K562 (cell line): ENCODE data around the gene NF1. TPM values are rescaled to one million over a fixed set of nuclear protein-coding genes. Genes with fewer than 3 reads are reported as not detected.

Experiments
- ATAC-seq: fragments of 200-7000 bp; cut with Tn5 transposase; 3 replicates; pipeline ENCODE4 v1.9.1; 2020; ENCODE audit warnings: moderate library complexity
- BruUV-seq: library from RNA; stranded (reverse); fragments of 400-500 nt; replicated peaks from 2 replicates; lab custom pipeline; 2021; lab: Mats Ljungman, UMichigan
- CTCF ChIA-PET: fragments of 300-600 bp; formaldehyde crosslinking; extraction: SDS; loops from one replicate; lab custom pipeline; 2021; ENCODE audit warnings: low intra/inter-chr PET ratio; lab: Yijun Ruan, JAX
- POLR2A ChIA-PET: fragments of 300-600, 350-650 bp; sonication (Branson Sonifier 250); formaldehyde crosslinking; extraction: SDS; loops from one replicate; lab custom pipeline; 2021; ENCODE audit warnings: antibody characterized with exemption, inconsistent platforms; lab: Yijun Ruan, JAX
- DNase-seq, 4 experiments: peaks; one replicate each; pipeline versions ENCODE4 v3.0.0 to v3.0.0-alpha.2; 2011 to 2018; ENCODE audit warnings: low spot score in 3 of 4, mixed read lengths in 3 of 4; ENCODE audit errors: extremely low read depth in 1 of 4
- FAIRE-seq: peaks from 2 replicates; lab custom pipeline; 2011; peaks lifted over from hg19 to GRCh38; lab: Jason Lieb, UNC
- H2AFZ ChIP-seq: 2 replicates; pipeline ENCODE4 v1.6.0; 2011; ENCODE audit warnings: low read depth, low read length, control low read depth, inconsistent platforms
- H3K27ac ChIP-seq: fragments of 200-600 bp; 3 replicates; pipeline ENCODE4 v1.8.0; 2011; ENCODE audit warnings: low read depth, mild to moderate bottlenecking, control low read depth, inconsistent platforms, low read length, moderate library complexity, mixed read lengths; ENCODE audit errors: extremely low read depth
- H3K27me3 ChIP-seq, 2 experiments: fragments of 300-600 bp in 1 of 2; 2 replicates in 1 of 2; 3 replicates in 1 of 2; pipeline versions ENCODE4 v1.6.0 to v1.8.0; 2011; ENCODE audit warnings: inconsistent platforms in 2 of 2, low read length in 2 of 2, mild to moderate bottlenecking in 1 of 2, mixed read lengths in 1 of 2, moderate library complexity in 1 of 2; ENCODE audit not compliant: control insufficient read depth in 2 of 2, insufficient read depth in 2 of 2
- H3K36me3 ChIP-seq: fragments of 300-600 bp; 3 replicates; pipeline ENCODE4 v1.8.0; 2011; ENCODE audit warnings: mild to moderate bottlenecking, low read length, inconsistent platforms; ENCODE audit not compliant: control insufficient read depth, insufficient read depth
- H3K4me1 ChIP-seq, 2 experiments: fragments of 200-600 bp in 1 of 2; replicated peaks in 1 of 2; 2 replicates in 1 of 2; 3 replicates in 1 of 2; pipeline versions ENCODE4 v1.5.1 to v1.8.0; 2011; ENCODE audit warnings: inconsistent platforms in 2 of 2, low read length in 2 of 2, mild to moderate bottlenecking in 1 of 2, mixed read lengths in 1 of 2, moderate library complexity in 1 of 2; ENCODE audit not compliant: control insufficient read depth in 2 of 2, insufficient read depth in 2 of 2
- H3K4me2 ChIP-seq: 2 replicates; pipeline ENCODE4 v1.6.1; 2011; ENCODE audit warnings: low read length, control low read depth, inconsistent platforms, mixed read lengths; ENCODE audit not compliant: insufficient read depth
- H3K4me3 ChIP-seq: fragments of 200-600 bp; sonication (generic), shearing (Covaris generic); 2 replicates; pipeline ENCODE4 v1.5.1; 2016; ENCODE audit warnings: control low read depth, inconsistent platforms
- H3K79me2 ChIP-seq: fragments of 200-600 bp; 3 replicates; pipeline ENCODE4 v1.8.0; 2011; ENCODE audit warnings: low read length, inconsistent platforms; ENCODE audit not compliant: control insufficient read depth, insufficient read depth
- H3K9ac ChIP-seq, 2 experiments: 2 replicates each; pipeline versions ENCODE4 v1.6.0 to v1.6.1; 2011; ENCODE audit warnings: low read depth in 2 of 2, low read length in 2 of 2, control low read depth in 1 of 2, inconsistent platforms in 1 of 2, mild to moderate bottlenecking in 1 of 2, mixed read lengths in 1 of 2; ENCODE audit not compliant: insufficient read depth in 1 of 2
- H3K9me1 ChIP-seq: one replicate; pipeline ENCODE4 v1.6.0; 2011; ENCODE audit warnings: inconsistent platforms, mild to moderate bottlenecking, low read length, moderate library complexity; ENCODE audit not compliant: control insufficient read depth, insufficient read depth
- H3K9me3 ChIP-seq: replicated peaks from 2 replicates; pipeline ENCODE4 v1.5.1; 2011; ENCODE audit warnings: low read depth, low read length, inconsistent platforms; ENCODE audit not compliant: control insufficient read depth, insufficient read depth
- H4K20me1 ChIP-seq: replicated peaks from 2 replicates; pipeline ENCODE4 v1.6.1; 2011; ENCODE audit warnings: low read length, inconsistent platforms, mixed read lengths; ENCODE audit not compliant: control insufficient read depth, insufficient read depth
- ATF3 ChIP-seq, 2 experiments: fragments of 450-650 bp in 1 of 2; sonication (generic) in 1 of 2; formaldehyde crosslinking in 1 of 2; IDR thresholded peaks in 1 of 2; conservative IDR thresholded peaks in 1 of 2; 2 replicates each; pipeline versions ENCODE4 v1.6.1 to v1.8.1; 2016 to 2023; ENCODE audit warnings: mild to moderate bottlenecking in 2 of 2, moderate library complexity in 2 of 2, inconsistent platforms in 1 of 2, missing genetic modification reagents in 1 of 2
- CEBPG ChIP-seq, 3 experiments: fragments of 200-800 bp in 1 of 3; sonication (Bioruptor generic) in 1 of 3; sonication (generic) in 1 of 3; formaldehyde crosslinking in 1 of 3; IDR thresholded peaks in 2 of 3; conservative IDR thresholded peaks in 1 of 3; 2 replicates each; pipeline versions ENCODE4 v1.6.1 to v1.8.0; 2016 to 2022; ENCODE audit warnings: missing compliant biosample characterization in 2 of 3, missing genetic modification characterization in 2 of 3, mild to moderate bottlenecking in 1 of 3, missing genetic modification reagents in 1 of 3
- MAFG ChIP-seq: fragments of 450-650 bp; conservative IDR thresholded peaks from 2 replicates; pipeline ENCODE4 v1.6.1; 2016; ENCODE audit warnings: missing genetic modification characterization, missing compliant biosample characterization
- RFX7 ChIP-seq: fragments of 250-450 bp; sonication (Bioruptor Pico); IDR thresholded peaks from 2 replicates; pipeline ENCODE4 v1.5.1; 2021; ENCODE audit warnings: mild to moderate bottlenecking
- SMARCC2 ChIP-seq: fragments of 450-650 bp; IDR thresholded peaks from 2 replicates; pipeline ENCODE4 v1.6.1; 2017; ENCODE audit warnings: antibody characterized with exemption, moderate library complexity, mild to moderate bottlenecking, low read depth
- SP2 ChIP-seq: IDR thresholded peaks from 2 replicates; pipeline ENCODE4 v1.6.1; 2011; ENCODE audit warnings: mild to moderate bottlenecking, low read depth, low read length, moderate library complexity; ENCODE audit not compliant: poor library complexity, severe bottlenecking; ENCODE audit errors: extremely low read depth
- ZBTB34 ChIP-seq: fragments of 250-450 bp; sonication (Bioruptor Pico); IDR thresholded peaks from 2 replicates; pipeline ENCODE4 v1.8.0; 2021; ENCODE audit warnings: mild to moderate bottlenecking, moderate library complexity
- ZNF347 ChIP-seq: fragments of 450-650 bp; formaldehyde crosslinking; IDR thresholded peaks from 2 replicates; pipeline ENCODE4 v1.4.0; 2020; ENCODE audit warnings: low read depth, mild to moderate bottlenecking, moderate library complexity
- ZNF398 ChIP-seq: fragments of 250-450 bp; sonication (Bioruptor Pico); IDR thresholded peaks from 2 replicates; pipeline ENCODE4 v1.8.0; 2021; ENCODE audit warnings: moderate library complexity, mild to moderate bottlenecking, inconsistent platforms
- WGBS: fragments of 100-300 bp; shearing (Covaris generic); methylation state at CpG from one replicate; pipeline ENCODE4 v1.1.6; 2016; ENCODE audit warnings: low coverage, mixed read lengths; ENCODE audit not compliant: insufficient coverage; ENCODE audit errors: missing lambda C conversion rate; 5-methylcytosine and 5-hydroxymethylcytosine counted together
- in situ Hi-C: fragments of 300-500 bp; cut with MboI; formaldehyde crosslinking; loops from 4 replicates; pipeline ENCODE4 v1.15.0; 2018; ENCODE audit warnings: inconsistent platforms, mixed read lengths
- intact Hi-C: fragments of 100-400 bp; cut with micrococcal nuclease; formaldehyde crosslinking; loops from 2 replicates; pipeline ENCODE4 v1.14.2; 2022
- polyA plus RNA-seq, 8 experiments: library from polyadenylated mRNA; depleted of rRNA in 4 of 8; stranded (reverse) in 5 of 8; unstranded in 3 of 8; fragments of >200 nt; fragmentation: Nextera tagmentation in 2 of 8; fragmentation: Illumina TruSeq in 1 of 8; extraction: Ambion mirVana in 2 of 8; extraction: Trizol in 1 of 8; gene quantifications; 2 replicates each; pipeline versions ENCODE4 v1.2.1 to v1.2.3, GENCODE V29; 2011 to 2014; ENCODE audit warnings: inconsistent platforms in 1 of 8, missing spikeins in 1 of 8
- total RNA-seq, 7 experiments: library from RNA; depleted of rRNA in 6 of 7; stranded (reverse); fragments of >200 nt in 6 of 7; fragmentation: Illumina TruSeq in 2 of 7; extraction: Trizol in 2 of 7; gene quantifications; 2 replicates each; pipeline versions ENCODE4 v1.2.1 to v1.2.3, GENCODE V29; 2011 to 2021; ENCODE audit warnings: low replicate concordance in 1 of 7

The NF1 gene
- total and polyA plus RNA-seq, 9 of the 15 experiments (the other 6 are each of a cell fraction or from before 2014, with no cell fraction given) = 3.4 to 41.9 (median 24.3) TPM

DNA sequence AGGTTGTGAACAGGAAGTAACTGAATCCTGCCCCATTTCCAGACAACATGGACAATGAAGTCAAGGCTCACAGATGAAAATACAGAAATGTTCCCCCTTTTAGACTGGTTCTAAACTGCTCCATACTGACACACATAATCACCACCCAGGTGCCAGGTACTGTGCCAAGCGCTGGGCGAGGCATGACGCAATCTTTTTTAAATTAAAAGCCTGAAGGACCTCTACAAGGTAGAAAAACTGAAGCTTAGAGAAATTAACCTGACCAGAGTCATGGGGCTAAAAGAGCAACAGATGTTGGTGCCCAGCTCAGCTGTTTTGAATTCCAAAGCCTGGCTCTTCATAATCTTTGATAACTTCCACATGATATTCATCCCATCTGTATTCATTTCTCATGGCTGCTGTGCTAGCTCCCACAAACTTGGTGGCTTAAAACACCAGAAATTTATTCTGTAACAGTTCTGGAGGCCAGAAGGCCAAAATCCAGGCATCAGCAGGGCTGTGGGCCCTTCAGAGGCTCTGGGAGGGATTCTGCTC, 291.8 kb downstream of the NF1 start:
- WGBS = 0% methylated on average over 3 of the region's 3 CpGs

More for the DNA sequence above, 291.8 kb downstream of the NF1 start:
- Histone ChIP-seq H3K4me3 (no peak overlapping the region), H3K9me1 (no peaks in the 10 kb centered on the region), H3K9ac (no peak overlapping the region), H3K4me1 (peaks cover 0 to 11% of the 10 kb centered on the region in 2 experiments; a peak in 3 of 5 replicates), H3K36me3 (no peaks in the 10 kb centered on the region), H3K4me2 (no peak overlapping the region), H4K20me1 (no peaks in the 10 kb centered on the region; the same call in none of the 2 replicates), H2AFZ (no peak overlapping the region), H3K27me3 (peaks cover 0 to 29% of the 10 kb centered on the region in 2 experiments; a peak in 3 of 5 replicates), H3K9me3 (no peaks in the 10 kb centered on the region), H3K79me2 (no peaks in the 10 kb centered on the region), H3K27ac (no peak overlapping the region)
- POLR2A ChIA-PET = interaction anchor here (0.7 kb wide), 1 partner anchor 431 kb away, joined by 4 read pairs; no protein-coding TSS in a partner anchor
- DNase-seq (no peak), FAIRE-seq (no peak), ATAC-seq (no peak)
- in situ Hi-C loops (loop anchor here (10.0 kb wide), 1 partner anchor 372 kb away; no protein-coding TSS in a partner anchor), intact Hi-C loops (no loop called here)
- CTCF ChIA-PET = no interaction called here
- no TSS peak for BruUV-seq
- no peak for TF ChIP-seq CEBPG (CRISPR knock-in tag; IDR thresholded peaks at IDR 0.05)
- peak in 1 of 2 experiments; percentile 16; a peak in 1 of 4 replicates for TF ChIP-seq CEBPG (tag; conservative IDR thresholded peaks at IDR 0.05 in 1 of 2, IDR thresholded peaks at IDR 0.05 in 1 of 2)
- TF ChIP-seq SP2 = no peak
- no peak for TF ChIP-seq ZNF398 (CRISPR knock-in tag)
- peak; percentile 21; the same call in 1 of the 2 replicates for TF ChIP-seq ATF3 (IDR thresholded peaks at IDR 0.05)
- TF ChIP-seq ATF3 (CRISPR knock-in tag; conservative IDR thresholded peaks at IDR 0.05) = no peak
- no peak for TF ChIP-seq MAFG (tag)
- TF ChIP-seq ZNF347 = no peak
- TF ChIP-seq ZBTB34 (CRISPR knock-in tag) = no peak
- no peak for TF ChIP-seq SMARCC2
- TF ChIP-seq RFX7 (CRISPR knock-in tag) = no peak
